ENCODE measurements around the gene PIK3AP1. TPM values are rescaled to one million over a fixed set of nuclear protein-coding genes. Genes with fewer than 3 reads are reported as not detected.

The PIK3AP1 gene
- total RNA-seq, 6 donors from 2014 or later, result 22.0 to 64.8 (median 34.6) TPM

- ATAC-seq (ENCODE audit: low FRiP score in 2 of 2) (no peak), DNase-seq (no peak)
- TF ChIP-seq POLR2AphosphoS5 (IDR thresholded peaks at IDR 0.05) (no peak), POLR2A (IDR thresholded peaks at IDR 0.05) (no peak), EP300 (IDR thresholded peaks at IDR 0.05) (no peak)
- TF ChIP-seq, protein P1, sequence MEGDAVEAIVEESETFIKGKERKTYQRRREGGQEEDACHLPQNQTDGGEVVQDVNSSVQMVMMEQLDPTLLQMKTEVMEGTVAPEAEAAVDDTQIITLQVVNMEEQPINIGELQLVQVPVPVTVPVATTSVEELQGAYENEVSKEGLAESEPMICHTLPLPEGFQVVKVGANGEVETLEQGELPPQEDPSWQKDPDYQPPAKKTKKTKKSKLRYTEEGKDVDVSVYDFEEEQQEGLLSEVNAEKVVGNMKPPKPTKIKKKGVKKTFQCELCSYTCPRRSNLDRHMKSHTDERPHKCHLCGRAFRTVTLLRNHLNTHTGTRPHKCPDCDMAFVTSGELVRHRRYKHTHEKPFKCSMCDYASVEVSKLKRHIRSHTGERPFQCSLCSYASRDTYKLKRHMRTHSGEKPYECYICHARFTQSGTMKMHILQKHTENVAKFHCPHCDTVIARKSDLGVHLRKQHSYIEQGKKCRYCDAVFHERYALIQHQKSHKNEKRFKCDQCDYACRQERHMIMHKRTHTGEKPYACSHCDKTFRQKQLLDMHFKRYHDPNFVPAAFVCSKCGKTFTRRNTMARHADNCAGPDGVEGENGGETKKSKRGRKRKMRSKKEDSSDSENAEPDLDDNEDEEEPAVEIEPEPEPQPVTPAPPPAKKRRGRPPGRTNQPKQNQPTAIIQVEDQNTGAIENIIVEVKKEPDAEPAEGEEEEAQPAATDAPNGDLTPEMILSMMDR (IDR thresholded peaks at IDR 0.05), result no peak
- no peaks in the 10 kb centered on the region for H3K36me3 ChIP-seq
- H3K27me3 ChIP-seq, result no peaks in the 10 kb centered on the region
- no peaks in the 10 kb centered on the region for H3K9me3 ChIP-seq
- 91 to 95% methylated on average over 7 of the region's 7 CpGs for WGBS, 2 donors
- peaks cover 10 to 22% (median 19%) of the 10 kb centered on the region in 4 donors for H3K4me1 ChIP-seq
- no peak overlapping the region for H3K27ac ChIP-seq
- no peak overlapping the region for H3K4me3 ChIP-seq
Observed at GRCh38 chr10:96686514-96686913, 33.8 kb downstream of the PIK3AP1 start.

GRCh38 chr10:96685306-96685705 is 35.0 kb downstream of the PIK3AP1 start:
- TF ChIP-seq EP300 (IDR thresholded peaks at IDR 0.05) (no peak), POLR2AphosphoS5 (IDR thresholded peaks at IDR 0.05) (no peak), POLR2A (IDR thresholded peaks at IDR 0.05) (no peak)
- TF ChIP-seq, protein P1 (IDR thresholded peaks at IDR 0.05), result no peak
- H3K4me3 ChIP-seq, result no peak overlapping the region
- peaks cover 10 to 22% (median 17%) of the 10 kb centered on the region in 4 donors for H3K4me1 ChIP-seq
- H3K9me3 ChIP-seq, result no peaks in the 10 kb centered on the region
- ATAC-seq (ENCODE audit: low FRiP score in 2 of 2) (peak in 1 of 2 donors; percentile 10), DNase-seq (no peak)
- no peaks in the 10 kb centered on the region for H3K27me3 ChIP-seq
- 68 to 86% methylated on average over 2 to 3 of the region's 3 CpGs for WGBS, 2 donors
- H3K27ac ChIP-seq, result peak overlapping the region in 1 of 4 donors; percentile 17
- H3K36me3 ChIP-seq, result no peaks in the 10 kb centered on the region

DNA sequence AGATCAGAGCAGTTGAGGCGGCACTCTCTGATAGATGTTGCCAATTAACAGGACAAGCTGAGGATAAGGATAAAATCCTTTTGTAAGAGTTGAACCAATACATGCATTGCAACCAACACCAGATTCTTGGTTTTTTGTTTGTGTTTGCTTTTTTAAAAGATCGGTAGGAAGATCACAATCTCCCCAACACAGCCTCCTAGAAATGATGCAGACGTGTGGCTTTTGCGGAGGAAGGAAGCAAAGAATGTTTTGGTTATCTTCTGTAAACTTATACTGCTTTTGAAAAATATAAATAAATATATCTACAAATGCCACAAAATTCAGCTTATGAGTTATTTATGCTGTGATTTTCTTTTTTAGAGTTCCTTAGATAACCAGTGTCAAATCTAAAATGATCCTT is 35.5 kb downstream of the PIK3AP1 start:
- Histone ChIP-seq H3K4me1 (peaks cover 10 to 22% (median 17%) of the 10 kb centered on the region in 4 donors), H3K4me3 (no peak overlapping the region), H3K27me3 (no peaks in the 10 kb centered on the region), H3K36me3 (no peaks in the 10 kb centered on the region), H3K9me3 (no peaks in the 10 kb centered on the region), H3K27ac (peak overlapping the region in 1 of 4 donors; percentile 17)
- ATAC-seq (ENCODE audit: low FRiP score in 2 of 2) (no peak), DNase-seq (no peak)
- TF ChIP-seq EP300 (IDR thresholded peaks at IDR 0.05), result no peak
- TF ChIP-seq POLR2A (IDR thresholded peaks at IDR 0.05), result no peak
- TF ChIP-seq POLR2AphosphoS5 (IDR thresholded peaks at IDR 0.05), result no peak
- TF ChIP-seq, protein P1 (IDR thresholded peaks at IDR 0.05), result no peak
- WGBS, 2 donors, result 52 to 64% methylated on average over 4 of the region's 4 CpGs

GRCh38 chr10:96683710-96684109 is 36.6 kb downstream of the PIK3AP1 start:
- Histone ChIP-seq H3K27me3 (no peaks in the 10 kb centered on the region), H3K27ac (no peak overlapping the region), H3K4me1 (peaks cover 10 to 22% (median 17%) of the 10 kb centered on the region in 4 donors), H3K4me3 (no peak overlapping the region), H3K36me3 (no peaks in the 10 kb centered on the region), H3K9me3 (no peaks in the 10 kb centered on the region)
- TF ChIP-seq POLR2AphosphoS5 (IDR thresholded peaks at IDR 0.05) (no peak), POLR2A (IDR thresholded peaks at IDR 0.05) (no peak), EP300 (IDR thresholded peaks at IDR 0.05) (no peak)
- TF ChIP-seq, protein P1 (IDR thresholded peaks at IDR 0.05), result no peak
- WGBS, 2 donors, result 74 to 75% methylated on average over 2 of the region's 2 CpGs
- ATAC-seq (ENCODE audit: low FRiP score in 2 of 2), result no peak
- DNase-seq, result no peak

DNA sequence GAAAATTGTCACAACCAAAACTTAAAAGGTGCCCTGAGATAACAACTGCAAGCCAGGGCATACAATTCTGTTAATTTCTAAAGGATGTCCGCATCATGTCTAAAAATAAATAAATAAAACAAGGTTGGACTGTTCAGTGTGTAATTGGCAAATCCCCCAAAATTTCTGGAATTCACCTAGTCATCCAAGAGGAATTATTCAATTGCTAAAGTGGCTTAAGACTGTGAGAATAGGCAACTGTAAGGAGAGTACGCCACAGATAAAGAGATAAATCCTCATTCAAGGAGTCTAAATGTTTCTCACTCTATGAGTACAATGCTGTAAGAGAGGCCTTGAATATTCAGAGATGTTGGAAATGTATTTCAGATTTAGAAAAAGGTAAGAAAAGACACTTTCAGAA is 37.2 kb downstream of the PIK3AP1 start:
- no peak for DNase-seq
- no peak overlapping the region for H3K4me3 ChIP-seq
- H3K27ac ChIP-seq, result no peak overlapping the region
- no peak for ATAC-seq (ENCODE audit: low FRiP score in 2 of 2)
- no peaks in the 10 kb centered on the region for H3K36me3 ChIP-seq
- peaks cover 8 to 22% (median 17%) of the 10 kb centered on the region in 4 donors for H3K4me1 ChIP-seq
- no peaks in the 10 kb centered on the region for H3K27me3 ChIP-seq
- TF ChIP-seq POLR2A (IDR thresholded peaks at IDR 0.05) (no peak), EP300 (IDR thresholded peaks at IDR 0.05) (no peak), POLR2AphosphoS5 (IDR thresholded peaks at IDR 0.05) (no peak)
- TF ChIP-seq, protein P1 (IDR thresholded peaks at IDR 0.05), result no peak
- no peaks in the 10 kb centered on the region for H3K9me3 ChIP-seq
- WGBS, 2 donors, result 88 to 90% methylated on average over 2 of the region's 2 CpGs

Measured in upper lobe of left lung (tissue), 6 donors.